Renal cortex interstitium (tissue), 11 donors: ENCODE measurements around the gene ATP13A5. TPM values are rescaled to one million over a fixed set of nuclear protein-coding genes. Genes with fewer than 3 reads are reported as not detected.

Source experiments
- DNase-seq, 11 donors: peaks; one replicate each; pipeline ENCODE4 v3.0.0-alpha.2; 2013; ENCODE audit warnings: low read depth in 9 of 11, low spot score in 4 of 11; ENCODE audit errors: extremely low read depth in 1 of 11
- polyA plus RNA-seq, 3 donors: library from polyadenylated mRNA; unstranded; fragments of 120-200 nt; gene quantifications; one replicate each; pipeline ENCODE4 v1.2.1, GENCODE V29; 2013; ENCODE audit not compliant: insufficient read length in 3 of 3

ATP13A5 gene
- polyA plus RNA-seq, 3 donors, result 0.06 to 0.09 (median 0.09) TPM

DNA sequence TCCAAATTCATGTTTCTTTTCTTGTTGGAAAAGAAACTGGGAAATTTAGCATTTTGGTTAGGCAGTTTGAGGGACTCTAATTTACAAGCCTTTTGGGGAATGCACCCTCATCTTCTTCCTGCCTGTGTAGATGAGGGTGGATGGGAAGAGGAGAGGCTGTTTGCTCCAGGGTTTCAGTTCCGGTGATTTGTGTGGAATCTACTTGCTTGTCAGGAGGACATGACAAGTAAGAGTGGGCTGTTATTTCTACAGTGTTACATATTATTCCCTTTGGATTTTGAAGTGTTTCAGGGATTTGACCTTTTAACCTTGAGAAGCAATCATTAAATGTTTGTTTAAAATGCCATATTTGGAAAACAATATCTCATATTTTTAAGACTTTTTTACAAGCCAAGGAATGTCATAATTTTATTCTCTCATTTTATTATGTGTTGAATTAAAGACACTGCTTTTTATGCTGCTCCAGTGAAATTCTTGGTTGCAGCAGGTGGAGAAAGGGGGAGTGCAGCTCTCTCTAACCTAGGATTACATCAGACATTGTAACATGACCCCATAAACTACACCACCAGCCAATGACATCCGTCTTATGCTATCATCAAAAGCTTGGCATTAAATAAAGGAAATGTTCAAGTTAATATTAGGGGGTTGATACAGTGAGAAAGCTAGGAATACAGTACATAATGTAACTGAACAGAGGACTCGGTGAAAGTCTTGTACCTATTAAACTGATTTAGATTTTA, 107.3 kb downstream of the ATP13A5 start:
- no peak for DNase-seq

DNA sequence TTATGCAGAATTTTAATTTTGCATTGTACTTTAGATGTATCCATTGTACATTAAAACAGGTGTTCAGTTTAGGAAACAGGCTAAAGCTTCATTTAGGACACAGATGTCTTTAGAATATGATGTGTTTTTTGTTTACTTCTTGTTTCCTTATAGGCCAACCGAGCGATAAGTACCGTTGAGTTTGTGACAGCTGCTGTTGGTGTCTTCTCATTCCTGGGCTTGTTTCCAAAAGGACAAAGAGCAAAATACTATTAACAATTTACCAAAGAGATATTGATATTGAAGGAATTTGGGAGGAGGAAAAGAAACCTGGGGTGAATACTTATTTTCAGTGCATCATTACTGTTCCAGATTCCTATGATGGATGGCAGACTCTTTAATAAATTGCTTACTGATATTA, 108.1 kb downstream of the ATP13A5 start:
- DNase-seq, result no peak

GRCh38 chr3:193269343-193270028, 109.1 kb downstream of the ATP13A5 start:
- no peak for DNase-seq

DNA sequence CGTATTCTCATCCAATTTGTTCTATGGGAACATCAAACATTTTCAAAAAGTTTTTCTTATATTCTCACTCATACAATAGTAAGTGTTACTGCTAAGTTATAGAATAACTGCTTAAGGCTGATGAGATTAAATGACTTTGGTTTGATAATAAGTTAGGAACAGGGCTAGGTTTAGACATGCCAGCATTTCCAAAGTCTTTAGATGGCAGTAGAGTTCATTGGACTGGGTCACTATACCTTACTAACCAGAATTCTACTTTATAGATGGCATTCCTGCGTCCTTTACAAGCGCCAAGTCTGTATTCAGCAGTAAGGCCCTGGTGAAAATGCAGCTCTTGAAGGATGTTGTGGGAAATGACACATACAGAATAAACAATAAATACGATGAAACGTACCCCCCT, 115.8 kb downstream of the ATP13A5 start:
- no peak for DNase-seq

DNA sequence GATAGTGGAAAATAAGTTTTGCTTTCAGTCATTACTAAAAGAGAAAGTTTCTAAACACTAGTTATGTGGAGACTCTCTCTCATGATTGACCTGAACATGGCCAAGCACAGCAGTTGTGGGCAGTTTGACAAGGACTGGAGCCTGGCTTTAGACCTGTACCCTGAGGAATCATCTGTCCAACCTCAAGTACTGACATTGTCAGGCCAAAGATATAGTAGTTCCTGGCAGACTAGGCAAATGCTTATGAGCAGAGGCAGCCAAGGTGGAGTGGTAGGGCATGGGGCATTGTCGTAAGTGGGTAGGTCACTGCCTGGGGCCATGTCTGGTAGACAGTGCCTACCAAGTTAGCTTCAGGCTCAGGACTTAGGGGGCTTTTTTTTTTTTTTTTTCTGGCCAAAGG, 116.6 kb downstream of the ATP13A5 start:
- DNase-seq, result no peak

GRCh38 chr3:193253986-193254660, 124.4 kb downstream of the ATP13A5 start:
- DNase-seq, result no peak

- DNase-seq, result no peak
Observed at GRCh38 chr3:193250492-193250891, 128.1 kb downstream of the ATP13A5 start.

GRCh38 chr3:193248848-193249468, 129.6 kb downstream of the ATP13A5 start:
- no peak for DNase-seq

GRCh38 chr3:193243571-193243970, 135.0 kb downstream of the ATP13A5 start:
- no peak for DNase-seq

GRCh38 chr3:193241716-193242115, 136.8 kb downstream of the ATP13A5 start:
- no peak for DNase-seq

DNA sequence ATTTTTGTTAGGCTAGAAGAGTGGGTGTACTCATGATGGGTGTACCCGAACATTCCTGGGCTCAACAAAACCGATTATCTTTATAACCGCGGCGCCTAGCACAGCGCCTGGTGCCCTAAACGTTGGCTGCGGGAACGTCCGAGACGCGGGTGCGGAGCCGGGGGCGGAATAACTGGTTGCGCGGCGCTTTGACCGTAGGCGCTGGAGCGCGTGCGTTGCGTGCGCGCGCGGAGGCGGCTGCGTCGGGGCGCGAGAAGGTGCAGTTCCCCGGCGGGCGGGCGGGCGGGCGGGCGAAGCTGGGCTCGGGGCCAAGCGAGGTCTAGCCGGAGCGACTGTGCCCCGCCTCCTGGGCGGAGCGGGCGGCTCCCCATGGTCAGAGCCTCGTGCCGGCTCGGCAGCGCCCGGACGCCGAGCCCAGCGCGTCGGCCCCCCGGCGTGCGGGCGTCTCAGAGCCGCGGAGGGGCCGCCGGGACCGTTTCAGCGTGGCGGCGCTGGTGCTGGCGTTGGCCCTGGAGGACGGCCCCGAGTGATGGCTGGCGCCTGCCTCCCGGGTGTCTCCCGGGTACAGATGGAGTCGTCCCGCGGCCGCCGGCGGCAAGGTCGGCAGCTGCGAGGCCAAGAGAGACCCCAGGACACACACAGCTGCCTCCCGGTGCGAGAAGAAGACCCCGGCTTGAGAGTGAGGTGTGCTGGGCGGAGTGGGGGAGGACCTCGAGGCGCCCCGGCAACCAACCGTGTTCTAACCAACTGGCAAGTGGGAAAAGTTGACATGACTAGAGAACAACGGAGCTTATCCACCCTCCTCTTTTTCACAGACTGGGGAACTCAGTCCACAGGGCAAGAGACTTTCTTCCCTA, 137.5 kb downstream of the ATP13A5 start, which contains the start of gene PLAAT1:
TSS of gene PLAAT1 (plus strand) at position 373 of the 857 bp plus-strand sequence. CDS start 14,429 bp downstream, outside the sequence.
- peak in 10 of 11 donors; percentile 28 to 67 (median 55) for DNase-seq

GRCh38 chr3:193240436-193240849, 138.1 kb downstream of the ATP13A5 start:
- peak in 6 of 11 donors; percentile 3 to 32 (median 11) for DNase-seq

DNA sequence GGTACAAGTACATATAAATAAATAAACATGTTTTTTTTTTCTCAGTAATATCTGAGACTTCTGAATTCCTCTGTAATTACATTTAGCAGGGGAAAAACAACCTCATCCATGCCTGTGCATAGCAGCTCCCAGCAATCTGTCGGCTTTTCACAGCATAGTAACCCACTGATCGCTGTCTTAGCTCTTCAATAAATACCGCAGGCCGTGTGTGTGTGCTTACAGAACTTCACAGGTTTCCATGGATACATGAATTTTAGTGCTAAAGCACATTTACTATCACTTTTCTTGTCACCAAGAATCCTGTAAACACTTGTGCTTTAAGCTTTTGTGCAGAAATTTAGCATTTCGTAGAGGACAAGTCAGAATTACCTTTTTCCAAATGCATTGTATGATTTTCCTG, 141.5 kb downstream of the ATP13A5 start:
- DNase-seq, result no peak

DNA sequence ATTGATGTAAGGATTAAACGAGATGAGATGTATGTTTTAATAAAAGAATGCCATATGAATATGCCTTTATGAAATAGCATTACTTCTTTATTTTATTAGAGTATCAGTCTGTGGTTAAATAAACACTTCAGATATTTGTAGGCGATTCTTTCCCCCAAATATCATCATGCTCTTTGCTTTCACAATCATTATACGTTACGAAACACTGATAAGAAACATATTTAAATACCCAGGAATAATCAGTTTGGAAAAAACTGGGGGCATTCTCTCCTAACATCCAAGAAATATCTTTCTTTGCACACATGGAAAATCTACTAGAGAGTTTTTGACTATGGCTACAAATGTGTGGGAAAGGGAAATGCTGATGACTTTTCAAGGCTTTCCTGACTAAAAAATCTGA, 142.0 kb downstream of the ATP13A5 start:
- DNase-seq, result no peak

- DNase-seq, result no peak
Observed at GRCh38 chr3:193231201-193231600, 147.4 kb downstream of the ATP13A5 start.

DNA sequence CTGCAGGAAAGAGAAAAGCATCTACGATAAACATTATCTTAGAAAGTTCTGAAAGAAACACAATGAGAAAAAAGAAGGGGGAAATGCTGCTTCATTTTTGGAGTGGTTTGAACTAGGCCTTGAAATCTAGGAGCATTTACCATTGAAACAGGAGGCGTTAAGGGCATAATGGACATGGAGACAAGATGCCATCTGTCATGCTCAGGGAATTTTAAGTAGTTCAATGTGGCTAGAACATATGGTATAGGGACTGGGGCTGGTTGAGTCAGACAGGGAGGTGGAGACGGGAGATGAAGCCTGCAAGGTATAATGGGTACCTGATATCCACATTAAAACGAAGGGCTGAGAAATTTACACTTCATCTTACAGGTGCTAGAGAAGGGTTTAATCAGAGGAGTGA, 147.9 kb downstream of the ATP13A5 start:
- DNase-seq, result no peak

- no peak for DNase-seq
Observed at GRCh38 chr3:193229851-193230420, 148.6 kb downstream of the ATP13A5 start.

DNA sequence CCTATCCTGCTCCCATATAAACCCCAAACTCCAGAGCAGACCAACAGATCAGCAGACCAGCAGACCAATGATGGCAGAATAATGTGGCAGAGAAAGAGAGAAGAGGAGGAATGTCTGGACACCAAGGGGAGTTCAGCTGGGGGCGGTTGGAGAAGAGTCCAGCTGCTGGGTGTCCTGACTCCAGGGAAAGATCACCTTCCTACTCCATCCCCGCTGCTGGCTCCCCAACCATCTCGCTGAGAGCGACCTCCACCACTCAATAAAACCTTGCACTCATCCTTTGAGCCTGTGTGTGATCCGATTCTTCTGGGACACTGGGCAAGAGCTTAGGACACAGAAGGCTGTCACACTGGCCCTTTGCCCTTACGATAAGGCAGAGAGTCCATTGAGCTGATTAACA, 150.3 kb downstream of the ATP13A5 start:
- no peak for DNase-seq
